K562 (cell line): ENCODE data around the gene MYL9. TPM values are rescaled to one million over a fixed set of nuclear protein-coding genes. Genes with fewer than 3 reads are reported as not detected.
A peak's percentile ranks its signal among the peaks of the same experiment; 100 is the strongest.

ENCODE experiments used
- BCL6 ChIP-seq: fragments of 250-450 bp; sonication (Bioruptor Pico); IDR thresholded peaks from 2 replicates; pipeline ENCODE4 v1.4.0; 2020
- BHLHE40 ChIP-seq: IDR thresholded peaks from 2 replicates; pipeline ENCODE4 v1.6.1; 2011; ENCODE audit warnings: low read length, improper control_type of control experiment
- CCNT2 ChIP-seq: IDR thresholded peaks from 2 replicates; pipeline ENCODE4 v1.6.1; 2011; ENCODE audit warnings: borderline replicate concordance, low read depth, mild to moderate bottlenecking, moderate library complexity, mixed read lengths, low read length; ENCODE audit not compliant: insufficient read length; ENCODE audit errors: extremely low read depth
- DLX4 ChIP-seq: fragments of 250-450 bp; sonication (Bioruptor Pico); IDR thresholded peaks from 2 replicates; pipeline ENCODE4 v1.6.1; 2021; ENCODE audit warnings: mild to moderate bottlenecking
- DMBX1 ChIP-seq: fragments of 250-450 bp; sonication (Bioruptor Pico); IDR thresholded peaks from 2 replicates; pipeline ENCODE4 v1.8.0; 2022; ENCODE audit warnings: inconsistent platforms, mild to moderate bottlenecking, moderate library complexity, borderline replicate concordance
- DPF2 ChIP-seq: fragments of 450-650 bp; IDR thresholded peaks from 2 replicates; pipeline ENCODE4 v1.6.1; 2016
- ILF3 ChIP-seq: fragments of 450-650 bp; IDR thresholded peaks from 2 replicates; pipeline ENCODE4 v1.6.1; 2018; ENCODE audit warnings: antibody characterized with exemption, mild to moderate bottlenecking, moderate library complexity, borderline replicate concordance
- IRF2 ChIP-seq: sonication (generic); formaldehyde crosslinking; IDR thresholded peaks from 2 replicates; pipeline ENCODE4 v1.8.1; 2022; ENCODE audit warnings: mild to moderate bottlenecking, missing genetic modification reagents
- KAT7 ChIP-seq: sonication (generic); formaldehyde crosslinking; IDR thresholded peaks from 2 replicates; pipeline ENCODE4 v1.8.0; 2022; ENCODE audit warnings: missing genetic modification reagents, mild to moderate bottlenecking, borderline replicate concordance
- LCOR ChIP-seq: sonication (generic); formaldehyde crosslinking; IDR thresholded peaks from 2 replicates; pipeline ENCODE4 v1.8.0; 2022; ENCODE audit warnings: mild to moderate bottlenecking, missing genetic modification reagents
- MCM7 ChIP-seq, 2 experiments: fragments of 450-650 bp; IDR thresholded peaks; 2 replicates each; pipeline ENCODE4 v1.6.1; 2016 to 2018
- MEF2D ChIP-seq: conservative IDR thresholded peaks from 2 replicates; pipeline ENCODE4 v1.6.1; 2016; ENCODE audit warnings: low read depth, missing genetic modification characterization, missing compliant biosample characterization
- NCOA6 ChIP-seq: fragments of 450-650 bp; IDR thresholded peaks from 2 replicates; pipeline ENCODE4 v1.6.1; 2017; ENCODE audit warnings: mild to moderate bottlenecking
- PHF8 ChIP-seq: fragments of 200-600 bp; sonication (generic); IDR thresholded peaks from 2 replicates; pipeline ENCODE4 v1.6.1; 2012; ENCODE audit warnings: mixed run types, mild to moderate bottlenecking, inconsistent platforms, low read length, moderate library complexity, borderline replicate concordance
- TAF1 ChIP-seq: IDR thresholded peaks from 2 replicates; pipeline ENCODE4 v1.6.1; 2011; ENCODE audit warnings: mild to moderate bottlenecking, low read length, moderate library complexity; ENCODE audit not compliant: insufficient read depth, control insufficient read depth, severe bottlenecking; ENCODE audit errors: extremely low read depth
- TCF3 ChIP-seq: sonication (generic); formaldehyde crosslinking; IDR thresholded peaks from 2 replicates; pipeline ENCODE4 v1.4.0; 2020; ENCODE audit warnings: mild to moderate bottlenecking, missing genetic modification reagents
- TFAM ChIP-seq: fragments of 250-450 bp; sonication (Bioruptor Pico); conservative IDR thresholded peaks from 2 replicates; pipeline ENCODE4 v1.5.0; 2021; ENCODE audit warnings: mild to moderate bottlenecking, moderate library complexity
- ZFP36 ChIP-seq: fragments of 150-350 bp; IDR thresholded peaks from 2 replicates; pipeline ENCODE4 v1.6.1; 2018; ENCODE audit warnings: low read length, low read depth; ENCODE audit not compliant: partially characterized antibody
- ZKSCAN1 ChIP-seq: fragments of 150-350 bp; IDR thresholded peaks from 2 replicates; pipeline ENCODE4 v1.6.1; 2016; ENCODE audit warnings: low read depth, low read length
- ZNF274 ChIP-seq: IDR thresholded peaks from 2 replicates; pipeline ENCODE4 v1.6.1; 2011; ENCODE audit warnings: low read depth, mild to moderate bottlenecking, low read length, moderate library complexity, borderline replicate concordance
- ZNF347 ChIP-seq: fragments of 450-650 bp; formaldehyde crosslinking; IDR thresholded peaks from 2 replicates; pipeline ENCODE4 v1.4.0; 2020; ENCODE audit warnings: low read depth, mild to moderate bottlenecking, moderate library complexity
- ZNF707 ChIP-seq: fragments of 250-450 bp; sonication (Bioruptor Pico); conservative IDR thresholded peaks from 2 replicates; pipeline ENCODE4 v1.8.0; 2022; ENCODE audit warnings: inconsistent platforms, mild to moderate bottlenecking, moderate library complexity
- ZNF76 ChIP-seq: fragments of 250-450 bp; sonication (Bioruptor Pico); IDR thresholded peaks from 2 replicates; pipeline ENCODE4 v1.4.0; 2020; ENCODE audit warnings: mild to moderate bottlenecking, moderate library complexity, borderline replicate concordance
- ZNF766 ChIP-seq: fragments of 200-800 bp; sonication (Bioruptor generic); conservative IDR thresholded peaks from 2 replicates; pipeline ENCODE4 v1.6.1; 2016; ENCODE audit warnings: missing genetic modification characterization, missing compliant biosample characterization
- polyA plus RNA-seq, 8 experiments: library from polyadenylated mRNA; depleted of rRNA in 4 of 8; stranded (reverse) in 5 of 8; unstranded in 3 of 8; fragments of >200 nt; fragmentation: Nextera tagmentation in 2 of 8; fragmentation: Illumina TruSeq in 1 of 8; extraction: Ambion mirVana in 2 of 8; extraction: Trizol in 1 of 8; gene quantifications; 2 replicates each; pipeline versions ENCODE4 v1.2.1 to v1.2.3, GENCODE V29; 2011 to 2014; ENCODE audit warnings: inconsistent platforms in 1 of 8, missing spikeins in 1 of 8
- total RNA-seq, 7 experiments: library from RNA; depleted of rRNA in 6 of 7; stranded (reverse); fragments of >200 nt in 6 of 7; fragmentation: Illumina TruSeq in 2 of 7; extraction: Trizol in 2 of 7; gene quantifications; 2 replicates each; pipeline versions ENCODE4 v1.2.1 to v1.2.3, GENCODE V29; 2011 to 2021; ENCODE audit warnings: low replicate concordance in 1 of 7
- TF ChIP-seq, protein P1 (sequence below), 2 experiments: IDR thresholded peaks; 2 replicates each; pipeline ENCODE4 v1.6.1; 2012; ENCODE audit warnings: improper control_type of control experiment in 2 of 2, low read depth in 2 of 2, low read length in 2 of 2, borderline replicate concordance in 1 of 2
- TF ChIP-seq, protein P2 (sequence below): sonication (generic); formaldehyde crosslinking; IDR thresholded peaks from 2 replicates; pipeline ENCODE4 v1.8.0; 2022; ENCODE audit warnings: missing genetic modification reagents, mild to moderate bottlenecking, moderate library complexity, borderline replicate concordance

The MYL9 gene
- total and polyA plus RNA-seq, 9 of the 15 experiments (the other 6 are each of a cell fraction or from before 2014, with no cell fraction given) = 0.11 to 3.2 (median 0.81) TPM; not detected in 1

DNA sequence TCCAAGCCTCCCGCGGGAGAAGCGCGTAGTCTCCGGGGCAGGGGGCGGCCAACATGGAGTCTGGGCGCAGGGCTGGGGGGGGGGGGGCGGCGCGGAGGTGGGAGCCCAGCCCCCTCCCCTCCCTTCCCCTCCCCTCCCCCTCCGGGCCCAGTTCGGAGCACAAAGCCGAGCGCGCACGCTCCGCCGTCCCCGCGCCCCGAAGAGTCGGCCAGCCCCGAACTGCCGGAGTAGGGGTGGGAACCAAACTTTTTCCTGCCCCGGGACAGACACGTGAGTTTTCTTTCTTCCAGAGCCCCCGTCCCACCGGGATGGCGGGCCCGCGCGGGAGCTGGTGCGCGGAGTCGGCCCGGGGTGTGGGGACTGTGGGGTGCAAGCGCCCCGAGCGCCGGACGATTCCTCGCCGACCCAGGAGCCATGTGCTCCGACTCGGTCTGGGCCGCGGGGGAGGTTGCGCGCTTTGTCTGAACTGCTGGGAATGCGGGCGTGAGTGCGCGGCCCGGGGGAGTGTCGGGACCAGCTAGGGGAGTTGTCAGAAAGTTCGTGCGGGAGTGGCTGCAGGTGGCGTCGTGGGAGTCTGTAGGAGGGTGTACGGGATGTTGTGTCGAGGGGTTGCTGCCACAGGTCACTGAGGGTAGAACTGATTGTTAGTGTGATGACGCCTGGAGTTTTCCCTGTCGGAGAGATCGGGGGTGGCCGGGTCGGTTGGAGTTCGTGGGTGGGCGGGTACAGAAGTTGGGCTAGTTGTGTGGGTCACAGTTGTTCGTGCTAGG, 33.2 kb downstream of the MYL9 start (continued):
- peak; percentile 58 for TF ChIP-seq BHLHE40
- TF ChIP-seq ZNF707 (CRISPR knock-in tag) = no peak
- no peak for TF ChIP-seq LCOR (CRISPR knock-in tag)
- no peak for TF ChIP-seq ZFP36
- TF ChIP-seq ILF3 = no peak
- no peak for TF ChIP-seq MEF2D (tag)
- no peak for TF ChIP-seq DLX4 (CRISPR knock-in tag)
- TF ChIP-seq, protein P1, sequence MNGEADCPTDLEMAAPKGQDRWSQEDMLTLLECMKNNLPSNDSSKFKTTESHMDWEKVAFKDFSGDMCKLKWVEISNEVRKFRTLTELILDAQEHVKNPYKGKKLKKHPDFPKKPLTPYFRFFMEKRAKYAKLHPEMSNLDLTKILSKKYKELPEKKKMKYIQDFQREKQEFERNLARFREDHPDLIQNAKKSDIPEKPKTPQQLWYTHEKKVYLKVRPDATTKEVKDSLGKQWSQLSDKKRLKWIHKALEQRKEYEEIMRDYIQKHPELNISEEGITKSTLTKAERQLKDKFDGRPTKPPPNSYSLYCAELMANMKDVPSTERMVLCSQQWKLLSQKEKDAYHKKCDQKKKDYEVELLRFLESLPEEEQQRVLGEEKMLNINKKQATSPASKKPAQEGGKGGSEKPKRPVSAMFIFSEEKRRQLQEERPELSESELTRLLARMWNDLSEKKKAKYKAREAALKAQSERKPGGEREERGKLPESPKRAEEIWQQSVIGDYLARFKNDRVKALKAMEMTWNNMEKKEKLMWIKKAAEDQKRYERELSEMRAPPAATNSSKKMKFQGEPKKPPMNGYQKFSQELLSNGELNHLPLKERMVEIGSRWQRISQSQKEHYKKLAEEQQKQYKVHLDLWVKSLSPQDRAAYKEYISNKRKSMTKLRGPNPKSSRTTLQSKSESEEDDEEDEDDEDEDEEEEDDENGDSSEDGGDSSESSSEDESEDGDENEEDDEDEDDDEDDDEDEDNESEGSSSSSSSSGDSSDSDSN (IDR thresholded peaks at IDR 0.05; ENCODE audit: borderline replicate concordance in 1 of 2, low read depth in 2 of 2, low read length in 2 of 2) = peak in 1 of 2 experiments; percentile 75; a peak in 1 of 4 replicates
- no peak for TF ChIP-seq MCM7 (IDR thresholded peaks at IDR 0.05)
- no peak for TF ChIP-seq ZNF76 (CRISPR knock-in tag)
- no peak for TF ChIP-seq TFAM (CRISPR knock-in tag)
- TF ChIP-seq KAT7 (CRISPR knock-in tag) = 0 out of 2 replicates have a peak, but pooled peaks have one; percentile 20
- no peak for TF ChIP-seq BCL6
- TF ChIP-seq DMBX1 (CRISPR knock-in tag) = peak; percentile 40; the same call in 1 of the 2 replicates
- TF ChIP-seq PHF8 = peak; percentile 41; the same call in 1 of the 2 replicates
- peak; percentile 31 for TF ChIP-seq CCNT2
- TF ChIP-seq NCOA6 = no peak
- no peak for TF ChIP-seq TAF1
- 0 out of 2 replicates have a peak, but pooled peaks have one; percentile 18 for TF ChIP-seq ZNF766 (CRISPR knock-in tag)
- TF ChIP-seq, protein P2, sequence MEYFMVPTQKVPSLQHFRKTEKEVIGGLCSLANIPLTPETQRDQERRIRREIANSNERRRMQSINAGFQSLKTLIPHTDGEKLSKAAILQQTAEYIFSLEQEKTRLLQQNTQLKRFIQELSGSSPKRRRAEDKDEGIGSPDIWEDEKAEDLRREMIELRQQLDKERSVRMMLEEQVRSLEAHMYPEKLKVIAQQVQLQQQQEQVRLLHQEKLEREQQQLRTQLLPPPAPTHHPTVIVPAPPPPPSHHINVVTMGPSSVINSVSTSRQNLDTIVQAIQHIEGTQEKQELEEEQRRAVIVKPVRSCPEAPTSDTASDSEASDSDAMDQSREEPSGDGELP (CRISPR knock-in tag) = peak; percentile 49; the same call in 1 of the 2 replicates
- TF ChIP-seq ZKSCAN1 = no peak
- no peak for TF ChIP-seq IRF2
- TF ChIP-seq ZNF347 = no peak
- peak; percentile 41; the same call in 1 of the 2 replicates for TF ChIP-seq DPF2
- TF ChIP-seq ZNF274 = no peak
- TF ChIP-seq TCF3 (CRISPR knock-in tag) = no peak
